GM18505 (cell line): ENCODE measurements around the gene BUB3.

Experiments used
- ATAC-seq: cut with Tn5 transposase; IDR thresholded peaks from one replicate; pipeline ENCODE4 v1.9.1; 2021; ENCODE audit not compliant: unreplicated experiment
- POLR2A ChIP-seq: IDR thresholded peaks from 4 replicates; pipeline ENCODE4 v1.6.1; 2011; ENCODE audit warnings: borderline replicate concordance; ENCODE audit not compliant: insufficient read depth, insufficient read length; ENCODE audit errors: extremely low read depth

BUB3 gene

DNA sequence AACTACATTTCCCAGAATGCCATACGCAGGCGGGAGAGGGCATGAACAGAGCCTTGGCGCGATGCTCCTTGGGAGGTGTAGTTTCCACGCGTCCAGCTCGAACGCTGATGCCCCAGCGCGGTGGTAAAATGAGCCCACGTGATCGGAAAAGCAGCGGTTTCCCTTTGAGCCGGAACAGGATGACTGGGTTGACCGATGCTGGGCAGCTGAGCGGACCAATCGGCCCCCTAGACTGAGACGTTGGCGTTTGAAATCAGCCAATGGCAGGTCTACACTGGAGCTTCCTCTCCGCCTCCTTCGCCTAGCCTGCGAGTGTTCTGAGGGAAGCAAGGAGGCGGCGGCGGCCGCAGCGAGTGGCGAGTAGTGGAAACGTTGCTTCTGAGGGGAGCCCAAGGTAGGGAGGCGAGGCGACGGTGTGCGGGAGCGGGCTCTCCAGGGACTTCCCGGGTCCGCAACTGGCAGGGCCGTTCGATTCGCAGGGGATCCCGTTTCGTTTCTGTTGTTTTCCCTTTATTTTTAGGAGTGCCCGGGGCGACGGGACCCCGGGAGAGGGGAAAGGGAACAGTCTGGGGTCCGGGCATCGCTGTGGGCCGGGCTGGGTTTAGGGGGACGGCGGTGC lies at the start of gene BUB3:
Gene BUB3 (plus strand): TSS at position 311 of the 619 bp plus-strand sequence. CDS start 516 bp downstream, outside the sequence.
- ATAC-seq: peak; percentile 84
- peak; percentile 98 for TF ChIP-seq POLR2A

GRCh38 chr10:123109466-123109865 lies 44.7 kb upstream of the BUB3 start:
- no peak for ATAC-seq

DNA sequence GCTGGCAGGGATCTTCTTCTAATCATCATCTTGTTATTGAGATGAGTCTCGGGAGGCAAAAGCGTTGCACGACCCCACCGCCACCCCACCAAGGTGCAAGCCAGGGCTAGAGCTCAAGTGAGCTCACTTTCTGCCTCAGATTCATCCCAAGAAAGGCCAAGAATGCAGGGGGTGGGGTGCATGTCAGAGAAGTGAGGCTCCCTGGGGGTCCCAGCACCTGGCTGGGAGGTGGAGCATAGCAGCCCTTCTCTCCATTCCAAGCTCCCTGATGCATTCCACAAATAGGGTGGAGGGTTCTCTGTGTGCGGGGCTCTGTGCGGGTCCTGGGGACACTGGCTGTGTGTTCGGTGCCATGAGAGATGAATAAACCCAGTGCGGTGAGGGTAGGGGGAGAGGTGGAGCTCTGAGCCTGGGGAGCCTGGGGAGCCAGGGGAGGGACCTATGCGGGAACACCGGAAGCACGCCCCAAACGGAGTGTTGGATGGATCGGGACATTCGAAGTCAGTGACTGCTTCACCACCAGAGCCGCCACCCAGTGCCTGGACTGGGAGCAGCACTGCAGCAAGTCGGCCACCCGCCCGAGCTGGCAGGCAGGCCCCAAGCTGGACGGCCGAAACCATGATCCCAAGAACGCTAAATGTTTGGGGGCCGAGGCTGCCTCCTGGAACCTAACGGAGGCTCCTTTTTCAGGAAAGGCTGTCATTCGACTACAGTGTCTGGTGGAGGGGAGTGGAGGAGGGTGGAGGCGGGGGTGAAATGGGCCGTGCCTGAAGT lies 36.4 kb upstream of the BUB3 start:
- no peak for ATAC-seq
- no peak for TF ChIP-seq POLR2A

More at GRCh38 chr10:123109466-123109865, 44.7 kb upstream of the BUB3 start:
- TF ChIP-seq POLR2A: no peak

DNA sequence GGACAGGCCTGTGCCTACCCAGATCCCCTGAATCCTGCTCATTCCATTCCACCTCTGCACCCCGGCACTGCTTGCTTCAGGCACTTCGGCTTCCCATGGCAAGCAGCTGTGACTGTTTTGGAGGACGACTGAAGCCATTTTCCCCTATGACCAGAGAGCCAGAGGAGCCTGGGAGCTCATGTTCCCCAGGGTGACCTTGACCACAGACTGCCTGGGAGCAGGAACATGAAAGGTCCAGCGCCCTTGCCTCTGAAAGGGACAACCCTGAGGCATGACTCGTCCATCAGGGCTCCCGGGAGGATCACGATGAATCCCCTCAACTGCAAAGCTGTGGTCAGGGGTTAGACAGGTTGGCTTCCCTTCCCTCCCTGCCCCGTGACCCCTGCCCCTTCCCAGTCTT lies 35.1 kb upstream of the BUB3 start:
- no peak for ATAC-seq
- no peak for TF ChIP-seq POLR2A

DNA sequence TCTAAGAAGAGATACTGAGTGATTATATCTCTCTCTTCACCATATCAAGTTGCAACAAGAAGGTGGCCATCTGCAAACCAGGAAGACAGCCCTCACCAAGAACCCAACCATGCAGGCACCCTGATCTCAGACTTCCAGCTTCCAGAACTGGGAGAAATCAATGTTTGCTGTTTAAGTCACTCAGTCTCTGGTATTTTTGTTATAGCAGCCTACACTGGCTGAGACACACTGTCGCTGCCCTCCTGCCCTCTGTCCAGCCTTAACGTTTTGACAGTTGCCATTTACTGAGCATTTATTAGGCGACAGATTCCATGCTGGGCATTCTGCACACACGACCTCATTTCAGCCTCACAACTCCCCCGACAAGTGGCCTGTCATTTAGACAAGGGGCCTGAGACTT lies 28.0 kb upstream of the BUB3 start:
- TF ChIP-seq POLR2A: no peak
- ATAC-seq: no peak

DNA sequence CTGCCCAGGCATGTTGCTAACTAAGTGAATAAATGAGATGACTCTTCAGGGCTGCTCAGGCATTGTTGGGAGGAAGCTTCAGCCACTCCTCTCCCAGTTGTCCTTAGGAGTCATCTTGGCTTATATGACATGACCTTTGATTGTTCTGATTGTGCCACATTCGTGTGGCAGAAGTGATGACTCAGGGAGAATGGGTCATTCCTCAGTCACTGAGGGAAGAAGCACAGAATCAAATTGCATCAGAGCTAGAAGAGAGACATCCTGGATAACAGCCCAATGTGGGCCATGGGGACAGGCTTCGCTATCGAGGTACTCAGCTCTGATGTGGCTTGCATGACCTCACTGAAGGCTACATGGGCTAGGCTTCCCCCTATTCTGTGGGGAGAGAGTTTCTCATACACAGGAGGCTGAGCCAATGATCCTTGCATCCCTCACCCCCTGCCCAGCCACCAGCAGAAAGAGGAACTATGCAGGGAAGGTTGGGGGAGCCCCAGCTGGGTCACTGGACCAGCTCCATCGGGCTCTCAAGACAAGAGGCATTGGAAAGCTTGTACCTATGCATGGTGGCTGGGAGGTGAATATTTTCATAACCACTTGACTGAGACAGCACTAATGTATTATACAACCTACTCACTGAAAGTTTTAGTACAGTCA lies 24.5 kb upstream of the BUB3 start:
- TF ChIP-seq POLR2A: no peak
- no peak for ATAC-seq

- no peak for TF ChIP-seq POLR2A
- no peak for ATAC-seq
Observed at GRCh38 chr10:123132576-123133477, 21.4 kb upstream of the BUB3 start.

DNA sequence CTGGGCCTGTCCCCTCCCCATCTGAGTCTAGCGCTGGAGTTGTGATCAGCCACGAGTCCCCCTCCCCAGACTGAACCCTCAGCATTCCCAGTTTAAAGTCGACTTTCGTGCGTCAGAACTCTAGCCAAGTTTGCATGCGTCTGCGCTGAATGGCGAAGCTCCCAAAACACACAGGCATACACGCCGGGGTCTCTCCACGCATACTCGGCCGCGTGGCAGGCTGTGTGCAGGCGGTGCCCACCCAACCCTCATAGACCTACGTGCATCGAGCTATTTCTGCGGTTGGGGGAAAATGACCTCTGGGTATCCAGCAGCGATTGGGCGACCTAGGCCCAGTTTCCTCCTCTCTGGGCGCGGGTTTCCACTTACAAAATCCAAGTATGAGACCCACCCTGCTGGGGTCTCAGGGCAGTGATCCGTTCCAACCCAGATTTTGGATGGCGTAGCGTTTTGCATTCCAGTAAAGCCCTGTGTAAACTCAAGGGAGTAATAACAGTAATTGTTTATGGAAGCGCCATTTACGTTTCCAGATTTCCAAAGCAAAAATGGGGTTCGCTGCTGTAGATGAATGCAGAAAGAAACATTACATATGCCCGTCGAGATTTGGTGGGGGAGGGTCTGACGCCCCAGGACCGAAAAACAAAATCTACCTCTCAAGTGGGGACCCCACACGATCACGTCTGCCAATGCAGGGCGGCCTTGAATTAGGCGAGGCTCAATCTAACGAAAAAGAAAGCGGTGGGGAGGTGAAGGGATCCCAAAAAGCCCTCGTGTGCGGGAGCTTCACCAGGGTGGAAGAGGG lies 20.5 kb upstream of the BUB3 start:
- peak; percentile 3 for TF ChIP-seq POLR2A
- ATAC-seq: no peak

GRCh38 chr10:123134343-123134914 lies 19.8 kb upstream of the BUB3 start:
- ATAC-seq: no peak
- no peak for TF ChIP-seq POLR2A

DNA sequence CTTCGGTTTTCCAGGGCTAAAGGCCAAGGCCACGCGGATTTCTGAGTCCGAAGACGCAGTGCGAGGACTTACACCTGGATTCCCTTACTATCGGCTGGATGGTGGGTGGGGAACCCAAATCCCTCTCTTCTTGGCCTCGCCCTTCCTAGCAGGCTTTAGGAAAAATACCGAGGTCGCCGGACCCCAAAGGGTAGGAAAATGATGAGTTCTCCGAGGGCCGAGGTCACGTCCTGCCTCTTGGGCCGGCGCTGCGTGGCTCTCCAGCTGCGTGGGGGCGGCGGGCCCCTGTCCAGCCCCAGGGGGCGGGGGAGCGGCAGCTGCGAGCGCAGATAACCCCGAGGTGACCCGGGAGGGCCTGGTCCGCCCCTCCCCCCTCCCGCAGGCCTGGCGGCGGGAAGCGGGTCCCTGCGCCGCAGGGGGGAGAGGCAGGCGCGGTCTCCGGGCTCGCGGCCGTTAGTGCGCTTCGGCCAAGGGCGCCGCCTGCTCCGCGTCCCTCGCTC lies 19.2 kb upstream of the BUB3 start:
- no peak for ATAC-seq

DNA sequence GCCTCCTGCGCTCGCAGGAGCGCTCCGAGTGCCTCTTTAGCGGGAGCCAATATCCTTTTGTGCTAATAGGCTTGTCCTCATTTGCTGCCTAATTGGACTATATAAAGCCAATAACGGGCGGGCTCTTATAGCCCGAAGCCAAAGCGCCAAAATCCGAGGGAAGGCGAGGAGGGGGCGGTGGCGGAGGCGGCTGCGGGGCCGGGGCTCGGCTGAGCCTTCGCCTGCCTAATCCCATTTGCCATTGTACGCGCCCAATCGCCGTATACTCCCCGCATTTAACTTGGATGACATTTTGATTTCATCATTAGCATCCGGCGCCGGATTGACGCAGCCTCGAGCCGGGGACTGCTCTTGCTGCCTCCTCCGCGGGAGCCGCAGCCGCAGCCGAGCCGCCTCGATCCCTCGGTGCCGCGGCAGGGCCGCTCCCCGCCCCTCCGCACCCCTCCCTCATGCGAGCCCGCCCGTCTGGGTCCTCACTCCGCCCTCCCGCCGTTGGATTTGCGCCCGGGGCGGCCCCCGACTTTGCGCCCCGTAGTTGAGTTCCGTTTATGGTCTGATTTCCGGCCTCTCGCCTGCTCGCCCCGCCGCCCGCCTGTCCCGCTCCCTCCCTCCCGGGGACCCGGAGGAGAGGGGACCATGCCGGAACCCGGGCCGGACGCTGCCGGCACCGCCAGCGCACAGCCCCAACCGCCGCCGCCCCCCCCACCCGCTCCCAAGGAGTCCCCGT lies 18.6 kb upstream of the BUB3 start, which contains the start of gene HMX3:
Gene HMX3 (plus strand): TSS at position 556 of the 727 bp plus-strand sequence. CDS start 81 bp downstream, at position 637.
- no peak for ATAC-seq
- TF ChIP-seq POLR2A: peak; percentile 51

More for the DNA sequence above, 19.2 kb upstream of the BUB3 start:
- no peak for TF ChIP-seq POLR2A
